Esophagus muscularis mucosa (tissue), 4 donors: Measurements from ENCODE around the gene L1CAM. TPM values are rescaled to one million over a fixed set of nuclear protein-coding genes. Genes with fewer than 3 reads are reported as not detected.

Source experiments
- DNase-seq: peaks from one replicate; pipeline ENCODE4 v3.0.0-alpha.2; 2017; ENCODE audit errors: extremely low spot score
- H3K27ac ChIP-seq, 4 donors: fragments of 200-600 bp; sonication (generic); replicated peaks in 1 of 4; 1 replicate in 3 of 4; 2 replicates in 1 of 4; pipeline ENCODE4 v1.5.1; 2016 to 2019; ENCODE audit warnings: mild to moderate bottlenecking in 1 of 4
- H3K27me3 ChIP-seq, 4 donors: fragments of 200-600 bp; sonication (generic); one replicate each; pipeline versions ENCODE4 v1.5.1 to v1.6.0; 2016 to 2019
- H3K36me3 ChIP-seq, 4 donors: fragments of 200-600 bp; sonication (generic); one replicate each; pipeline ENCODE4 v1.5.1; 2016 to 2019
- H3K4me1 ChIP-seq, 4 donors: fragments of 200-600 bp; sonication (generic); one replicate each; pipeline ENCODE4 v1.5.1; 2016 to 2019
- H3K4me3 ChIP-seq, 4 donors: fragments of 200-600 bp; sonication (generic); 1 replicate in 2 of 4; 2 replicates in 2 of 4; pipeline ENCODE4 v1.5.1; 2016 to 2019; ENCODE audit warnings: mild to moderate bottlenecking in 4 of 4, moderate library complexity in 1 of 4
- H3K9me3 ChIP-seq, 4 donors: fragments of 200-600 bp; sonication (generic); 1 replicate in 3 of 4; 2 replicates in 1 of 4; pipeline ENCODE4 v1.5.1; 2016 to 2019
- EP300 ChIP-seq: sonication (generic); formaldehyde crosslinking; IDR thresholded peaks from one replicate; pipeline ENCODE4 v1.6.1; 2017; ENCODE audit warnings: antibody characterized with exemption
- POLR2A ChIP-seq: fragments of 450-650 bp; IDR thresholded peaks from one replicate; pipeline ENCODE4 v1.6.1; 2017; ENCODE audit warnings: antibody characterized with exemption, moderate library complexity, mild to moderate bottlenecking, low read depth
- POLR2AphosphoS5 ChIP-seq, 2 donors: sonication (generic); formaldehyde crosslinking; IDR thresholded peaks; one replicate each; pipeline ENCODE4 v1.6.1; 2017; ENCODE audit warnings: antibody characterized with exemption in 2 of 2
- WGBS: methylation state at CpG from one replicate; pipeline ENCODE4 v1.1.5; 2018; 5-methylcytosine and 5-hydroxymethylcytosine counted together
- intact Hi-C: fragments of 100-400 bp; cut with DNase I; formaldehyde crosslinking; loops from one replicate; pipeline ENCODE4 v1.15.1; 2023
- total RNA-seq, 4 donors: library from RNA; depleted of rRNA; stranded (reverse); fragments of >200 nt; gene quantifications; one replicate each; pipeline versions ENCODE4 v1.1.0 to v1.2.1, GENCODE V29; 2016
- TF ChIP-seq, protein P1 (sequence below), 3 experiments: fragments of 200-600 bp in 2 of 3; fragments of 450-650 bp in 1 of 3; sonication (generic) in 2 of 3; IDR thresholded peaks; one replicate each; pipeline ENCODE4 v1.5.1; 2017 to 2019; ENCODE audit warnings: antibody characterized with exemption in 3 of 3, mild to moderate bottlenecking in 2 of 3, moderate library complexity in 1 of 3

The L1CAM gene
- total RNA-seq, 4 donors from 2014 or later: 22.4 to 47.9 (median 30.0) TPM

DNA sequence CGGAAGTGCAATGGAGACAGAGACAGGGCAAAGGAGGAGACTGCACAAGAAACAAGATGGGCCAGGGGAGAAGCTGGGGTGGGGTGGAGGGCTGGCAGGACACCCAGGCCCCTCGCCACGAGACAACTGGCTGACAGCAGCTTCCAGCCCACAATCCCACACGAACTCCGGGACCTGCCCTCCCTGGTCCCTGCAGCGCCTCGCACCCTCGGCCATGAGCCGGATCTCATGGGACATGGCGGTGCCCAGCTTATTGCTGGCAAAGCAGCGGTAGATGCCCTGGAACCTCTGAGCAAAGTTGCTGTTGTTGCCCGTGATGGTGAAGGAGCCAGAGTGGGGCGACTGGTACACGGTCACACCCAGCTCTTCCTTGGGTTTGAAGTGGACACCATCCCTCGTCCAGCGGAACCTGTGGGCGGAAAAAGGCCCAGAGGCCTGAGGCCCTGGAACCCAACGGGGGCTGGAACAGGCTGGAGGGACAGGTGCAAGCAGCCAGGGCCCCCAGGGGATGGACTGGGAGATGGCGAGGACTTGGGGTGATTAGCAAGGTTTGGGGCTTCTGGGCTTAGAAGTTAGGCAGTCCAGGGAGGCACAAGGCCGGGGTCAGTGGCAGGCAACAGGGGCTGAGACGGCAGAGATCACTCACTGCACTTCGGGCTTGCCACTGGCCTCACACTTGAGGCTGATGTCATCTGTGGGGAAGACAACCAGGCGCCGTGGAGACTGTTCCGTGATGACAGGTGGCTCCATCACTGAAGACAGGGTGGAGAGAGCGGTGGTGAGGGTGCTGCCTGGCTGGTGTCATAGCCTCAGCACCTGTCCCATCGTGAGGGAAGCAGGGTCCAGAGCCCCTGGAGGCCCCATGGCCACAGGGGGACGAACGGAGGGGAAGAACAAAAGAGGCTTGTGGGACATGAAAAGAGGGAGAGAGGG lies 13.8 kb downstream of the L1CAM start:
- Histone ChIP-seq H3K27ac (no peak overlapping the region), H3K36me3 (no peaks in the 10 kb centered on the region), H3K4me3 (no peak overlapping the region), H3K9me3 (no peaks in the 10 kb centered on the region), H3K4me1 (no peaks in the 10 kb centered on the region), H3K27me3 (peaks cover 0 to 29% (median 4%) of the 10 kb centered on the region in 4 donors)
- TF ChIP-seq POLR2A: no peak
- TF ChIP-seq POLR2AphosphoS5 (IDR thresholded peaks at IDR 0.05): no peak
- TF ChIP-seq, protein P1, sequence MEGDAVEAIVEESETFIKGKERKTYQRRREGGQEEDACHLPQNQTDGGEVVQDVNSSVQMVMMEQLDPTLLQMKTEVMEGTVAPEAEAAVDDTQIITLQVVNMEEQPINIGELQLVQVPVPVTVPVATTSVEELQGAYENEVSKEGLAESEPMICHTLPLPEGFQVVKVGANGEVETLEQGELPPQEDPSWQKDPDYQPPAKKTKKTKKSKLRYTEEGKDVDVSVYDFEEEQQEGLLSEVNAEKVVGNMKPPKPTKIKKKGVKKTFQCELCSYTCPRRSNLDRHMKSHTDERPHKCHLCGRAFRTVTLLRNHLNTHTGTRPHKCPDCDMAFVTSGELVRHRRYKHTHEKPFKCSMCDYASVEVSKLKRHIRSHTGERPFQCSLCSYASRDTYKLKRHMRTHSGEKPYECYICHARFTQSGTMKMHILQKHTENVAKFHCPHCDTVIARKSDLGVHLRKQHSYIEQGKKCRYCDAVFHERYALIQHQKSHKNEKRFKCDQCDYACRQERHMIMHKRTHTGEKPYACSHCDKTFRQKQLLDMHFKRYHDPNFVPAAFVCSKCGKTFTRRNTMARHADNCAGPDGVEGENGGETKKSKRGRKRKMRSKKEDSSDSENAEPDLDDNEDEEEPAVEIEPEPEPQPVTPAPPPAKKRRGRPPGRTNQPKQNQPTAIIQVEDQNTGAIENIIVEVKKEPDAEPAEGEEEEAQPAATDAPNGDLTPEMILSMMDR (IDR thresholded peaks at IDR 0.05): no peak
- no peak for TF ChIP-seq EP300
- intact Hi-C loops: no loop called here
- WGBS: 83% methylated on average over 25 of the region's 29 CpGs
- no peak for DNase-seq

DNA sequence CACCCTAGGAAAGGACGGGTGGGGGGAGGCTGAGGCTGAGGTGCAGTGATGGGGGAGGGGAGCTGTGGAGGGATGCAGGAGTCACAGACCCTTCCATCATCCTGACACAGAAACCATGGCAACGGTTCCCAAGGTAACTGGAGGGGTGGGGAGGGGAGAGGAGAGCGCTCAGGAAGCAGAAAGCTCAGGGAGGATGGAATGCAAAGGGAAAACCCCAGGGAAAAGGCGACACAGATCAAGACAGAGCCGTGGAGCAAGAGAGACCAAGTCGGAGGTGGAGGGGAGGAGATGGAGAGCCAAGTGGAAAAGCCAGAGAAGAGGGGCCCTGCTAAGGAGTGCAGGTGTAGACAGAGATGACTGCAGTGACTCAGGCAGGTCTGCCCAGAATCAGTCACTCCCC lies 14.5 kb downstream of the L1CAM start:
- intact Hi-C loops: no loop called here
- no peak for TF ChIP-seq POLR2AphosphoS5 (IDR thresholded peaks at IDR 0.05)
- TF ChIP-seq, protein P1 (IDR thresholded peaks at IDR 0.05): no peak
- no peak for TF ChIP-seq EP300
- no peak for TF ChIP-seq POLR2A
- H3K36me3 ChIP-seq: no peaks in the 10 kb centered on the region
- no peak for DNase-seq
- no peaks in the 10 kb centered on the region for H3K9me3 ChIP-seq
- no peak overlapping the region for H3K4me3 ChIP-seq
- WGBS: 45% methylated on average over 6 of the region's 6 CpGs
- no peaks in the 10 kb centered on the region for H3K4me1 ChIP-seq
- peaks cover 0 to 24% (median 4%) of the 10 kb centered on the region in 4 donors for H3K27me3 ChIP-seq
- no peak overlapping the region for H3K27ac ChIP-seq

DNA sequence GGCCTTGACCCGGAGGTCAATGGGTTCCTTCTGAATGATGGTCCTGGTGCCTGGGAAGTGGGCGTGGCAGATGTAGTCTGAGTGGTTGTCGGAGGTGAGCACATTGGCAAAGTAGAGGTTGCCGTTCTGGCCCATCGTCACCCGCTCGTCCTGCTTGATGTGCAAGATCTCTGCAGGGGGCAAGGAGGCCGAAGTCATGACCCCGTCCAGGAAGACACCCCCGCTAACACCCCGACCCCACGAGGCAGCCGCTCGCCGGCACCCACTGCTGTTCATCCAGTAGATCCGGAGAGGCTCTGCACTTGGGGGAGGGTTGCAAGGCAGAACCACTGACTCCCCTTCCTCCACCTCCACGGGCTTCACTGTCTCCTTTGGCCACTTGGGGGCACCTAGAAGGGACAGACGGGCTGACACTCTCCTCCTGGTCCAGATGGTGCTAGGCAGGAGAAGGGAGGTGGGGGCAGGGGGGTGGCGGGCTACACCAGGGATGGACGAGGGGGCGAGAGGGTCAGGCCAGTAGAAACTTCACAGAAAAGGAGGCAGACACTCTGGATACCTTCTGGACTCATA lies 15.1 kb downstream of the L1CAM start:
- no peak for DNase-seq
- no peak overlapping the region for H3K4me3 ChIP-seq
- no peaks in the 10 kb centered on the region for H3K9me3 ChIP-seq
- no peak overlapping the region for H3K27ac ChIP-seq
- 43% methylated on average over 20 of the region's 21 CpGs for WGBS
- H3K27me3 ChIP-seq: peaks cover 0 to 18% (median 3%) of the 10 kb centered on the region in 4 donors
- H3K4me1 ChIP-seq: no peaks in the 10 kb centered on the region
- no peaks in the 10 kb centered on the region for H3K36me3 ChIP-seq
- TF ChIP-seq EP300 (no peak), POLR2AphosphoS5 (IDR thresholded peaks at IDR 0.05) (no peak), POLR2A (no peak)
- TF ChIP-seq, protein P1 (IDR thresholded peaks at IDR 0.05): no peak
- intact Hi-C loops: no loop called here

DNA sequence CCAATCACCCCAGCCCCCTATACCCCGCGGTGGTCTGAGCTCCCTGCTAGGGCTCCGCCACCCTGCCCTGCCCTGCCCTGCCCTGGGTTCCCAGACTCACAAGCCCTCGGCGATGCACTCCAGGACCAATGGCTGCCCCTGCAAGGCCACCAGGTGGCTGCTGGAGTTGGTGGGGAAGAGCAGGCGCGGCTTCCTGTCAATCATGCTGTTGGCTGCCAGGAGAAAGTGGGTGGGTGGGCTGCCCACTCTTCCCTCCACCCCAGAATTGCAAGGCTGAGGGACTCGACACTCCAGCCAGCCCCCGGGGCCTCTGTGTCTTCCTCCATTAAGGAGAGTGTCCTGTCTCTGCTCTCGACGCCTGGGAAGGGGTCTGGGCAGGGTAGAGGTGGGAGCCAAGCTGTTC lies 15.7 kb downstream of the L1CAM start:
- Histone ChIP-seq H3K36me3 (peaks cover 0 to 3% (median 0%) of the 10 kb centered on the region in 4 donors), H3K4me3 (no peak overlapping the region), H3K4me1 (no peaks in the 10 kb centered on the region), H3K27me3 (peaks cover 0 to 15% (median under 1%) of the 10 kb centered on the region in 4 donors), H3K9me3 (no peaks in the 10 kb centered on the region), H3K27ac (no peak overlapping the region)
- 83% methylated on average over 11 of the region's 11 CpGs for WGBS
- TF ChIP-seq, protein P1 (IDR thresholded peaks at IDR 0.05): no peak
- TF ChIP-seq POLR2A: no peak
- TF ChIP-seq EP300: no peak
- TF ChIP-seq POLR2AphosphoS5 (IDR thresholded peaks at IDR 0.05): no peak
- no peak for DNase-seq
- intact Hi-C loops: no loop called here
